Fibroblast of pulmonary artery (primary cell): ENCODE data around the gene ZCCHC24.

Experiments used
- DNase-seq: peaks from one replicate; pipeline ENCODE4 v3.0.0-alpha.2; 2010; ENCODE audit warnings: low read depth
- H3K4me3 ChIP-seq: replicated peaks from 2 replicates; pipeline ENCODE4 v1.5.1; 2011; ENCODE audit warnings: low read depth, mild to moderate bottlenecking, control low read depth, low read length, moderate library complexity
- TF ChIP-seq, protein P1 (sequence below): IDR thresholded peaks from 2 replicates; pipeline ENCODE4 v1.5.1; 2011; ENCODE audit warnings: mild to moderate bottlenecking, control low read depth, low read length, inconsistent platforms; ENCODE audit errors: missing control alignments

ZCCHC24 gene

DNA sequence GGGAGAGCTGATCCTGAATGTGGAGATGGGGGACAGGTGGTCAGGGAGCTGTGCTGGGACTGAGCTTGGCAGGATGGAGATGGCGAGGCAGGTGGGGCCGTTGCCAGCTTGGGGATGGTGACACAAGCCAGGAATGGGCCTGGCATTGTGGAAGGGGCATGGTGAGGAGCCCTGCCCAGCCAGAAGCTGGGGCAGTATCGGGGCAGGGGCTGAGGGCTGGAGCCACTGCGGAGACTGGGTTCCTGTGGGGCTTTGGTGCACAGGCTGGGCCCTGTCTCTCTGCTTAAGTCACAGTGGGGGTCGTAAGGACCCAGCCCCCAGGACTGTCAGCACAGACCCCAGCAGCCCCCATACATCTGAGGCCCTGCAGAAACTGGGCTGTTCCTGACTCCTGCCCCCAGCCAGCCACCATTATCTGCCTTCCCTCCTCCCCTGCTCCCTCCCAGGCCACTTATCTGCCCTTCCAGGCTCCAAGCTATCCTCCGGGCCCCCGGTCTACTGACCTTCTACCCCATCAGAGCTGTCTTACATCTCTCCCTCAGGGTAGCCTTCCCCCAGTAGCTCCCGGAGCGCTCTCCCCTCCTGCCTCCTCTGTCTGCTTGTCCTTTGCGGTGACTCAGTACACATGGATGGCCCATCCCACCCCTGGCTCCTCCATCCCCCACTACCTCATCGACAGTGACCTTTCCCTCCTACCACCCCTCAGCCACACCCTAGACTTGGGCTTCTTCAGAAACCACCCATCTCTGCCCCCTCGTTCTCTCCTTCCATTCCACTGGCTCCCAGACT is 54.0 kb downstream of the ZCCHC24 start:
- TF ChIP-seq, protein P1, sequence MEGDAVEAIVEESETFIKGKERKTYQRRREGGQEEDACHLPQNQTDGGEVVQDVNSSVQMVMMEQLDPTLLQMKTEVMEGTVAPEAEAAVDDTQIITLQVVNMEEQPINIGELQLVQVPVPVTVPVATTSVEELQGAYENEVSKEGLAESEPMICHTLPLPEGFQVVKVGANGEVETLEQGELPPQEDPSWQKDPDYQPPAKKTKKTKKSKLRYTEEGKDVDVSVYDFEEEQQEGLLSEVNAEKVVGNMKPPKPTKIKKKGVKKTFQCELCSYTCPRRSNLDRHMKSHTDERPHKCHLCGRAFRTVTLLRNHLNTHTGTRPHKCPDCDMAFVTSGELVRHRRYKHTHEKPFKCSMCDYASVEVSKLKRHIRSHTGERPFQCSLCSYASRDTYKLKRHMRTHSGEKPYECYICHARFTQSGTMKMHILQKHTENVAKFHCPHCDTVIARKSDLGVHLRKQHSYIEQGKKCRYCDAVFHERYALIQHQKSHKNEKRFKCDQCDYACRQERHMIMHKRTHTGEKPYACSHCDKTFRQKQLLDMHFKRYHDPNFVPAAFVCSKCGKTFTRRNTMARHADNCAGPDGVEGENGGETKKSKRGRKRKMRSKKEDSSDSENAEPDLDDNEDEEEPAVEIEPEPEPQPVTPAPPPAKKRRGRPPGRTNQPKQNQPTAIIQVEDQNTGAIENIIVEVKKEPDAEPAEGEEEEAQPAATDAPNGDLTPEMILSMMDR: no peak
- DNase-seq: no peak
- no peak overlapping the region for H3K4me3 ChIP-seq

DNA sequence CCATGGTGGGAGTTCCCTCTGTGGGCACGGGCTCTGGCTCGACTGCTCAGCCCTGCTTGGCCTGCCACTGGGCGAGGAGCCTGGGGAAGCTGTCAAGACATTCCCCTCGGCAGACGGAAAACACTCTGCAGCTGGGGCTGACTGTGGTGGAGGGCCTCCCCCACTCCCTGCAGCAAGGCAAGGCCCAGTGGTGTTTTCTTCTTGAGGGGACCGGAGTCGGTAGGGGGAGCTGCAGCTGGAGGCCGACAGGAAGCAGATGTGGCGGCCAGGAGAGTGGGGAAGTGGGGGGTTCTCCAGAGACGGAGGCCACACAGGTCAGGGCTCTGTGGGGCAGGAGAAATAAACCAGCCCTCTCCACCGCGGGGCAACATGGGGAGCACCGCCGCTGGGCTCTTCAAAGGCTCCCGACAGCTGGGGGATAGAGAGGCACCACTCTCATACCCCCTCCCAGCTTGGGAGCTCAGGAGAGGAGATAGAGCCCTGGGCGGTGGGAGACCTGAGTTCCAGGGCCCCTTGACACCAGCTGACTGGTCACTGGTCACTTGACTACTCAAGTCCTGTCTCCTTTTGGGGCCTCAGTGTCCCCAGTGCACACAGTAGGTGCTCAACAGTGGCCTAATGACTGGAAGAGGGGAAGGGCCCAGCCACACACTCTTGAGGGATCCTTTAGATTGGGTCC is 54.7 kb downstream of the ZCCHC24 start:
- DNase-seq: no peak
- TF ChIP-seq, protein P1: no peak
- no peak overlapping the region for H3K4me3 ChIP-seq

DNA sequence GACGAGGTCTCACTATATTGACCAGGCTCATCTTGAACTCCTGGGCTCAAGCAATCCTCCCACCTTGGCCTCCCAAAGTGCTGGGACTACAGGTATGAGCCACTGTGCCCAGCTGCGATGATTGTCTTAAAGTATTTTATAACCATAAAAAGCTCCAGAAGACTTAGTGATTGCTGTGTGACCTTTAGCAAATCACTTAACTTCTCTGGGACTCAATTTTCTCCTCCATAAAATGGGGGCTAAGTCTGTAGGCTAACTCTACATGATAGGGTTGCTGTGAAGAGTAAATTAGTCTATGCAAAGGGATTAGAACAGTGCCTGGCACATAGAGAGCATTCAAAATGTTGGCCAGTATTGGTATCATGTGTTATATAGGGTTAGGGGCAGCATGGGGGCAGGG is 55.4 kb downstream of the ZCCHC24 start:
- H3K4me3 ChIP-seq: no peak overlapping the region
- DNase-seq: no peak
- TF ChIP-seq, protein P1: no peak

DNA sequence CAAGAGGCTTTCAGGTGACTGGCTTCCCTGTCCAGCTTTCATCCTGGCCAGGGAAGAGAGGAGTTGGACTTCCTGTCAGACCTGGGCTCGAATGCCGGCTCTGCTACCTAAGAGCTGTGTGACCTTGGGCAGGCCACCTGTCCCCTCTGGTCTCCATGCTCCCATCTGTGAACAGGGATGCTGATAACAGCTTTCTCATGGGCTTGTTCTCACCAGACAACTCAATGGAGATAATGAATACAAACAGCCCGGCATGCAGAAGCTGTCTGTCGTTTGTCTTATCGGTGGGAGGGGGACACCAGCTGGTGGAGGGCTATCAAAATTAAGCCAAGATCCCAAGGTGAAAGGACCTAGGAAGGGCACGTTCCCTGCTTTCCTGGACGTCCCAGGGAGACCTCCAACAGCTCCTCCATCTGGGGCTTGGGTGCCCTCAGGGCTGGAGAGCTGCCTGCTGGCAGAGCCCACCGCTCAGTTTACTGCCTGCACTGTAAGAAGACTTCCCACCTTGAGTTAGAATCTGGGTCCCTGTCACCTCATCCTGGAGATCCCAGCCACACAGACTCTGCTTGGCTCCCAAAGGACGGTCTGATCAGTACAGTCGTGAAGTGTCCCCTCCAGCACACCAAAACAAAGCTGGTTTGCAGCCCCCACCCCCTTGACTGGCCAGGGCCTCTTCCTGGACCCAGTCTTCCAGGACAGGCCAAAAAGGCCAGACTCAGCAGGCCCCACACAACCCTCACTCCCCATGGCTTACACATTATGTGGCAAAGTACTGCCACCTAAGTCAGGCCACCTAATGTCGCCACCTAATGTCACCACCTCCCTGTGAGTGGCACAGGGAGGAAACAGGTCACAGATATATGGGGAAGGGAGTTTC is 57.2 kb downstream of the ZCCHC24 start:
- no peak for DNase-seq
- TF ChIP-seq, protein P1: no peak
- no peak overlapping the region for H3K4me3 ChIP-seq

DNA sequence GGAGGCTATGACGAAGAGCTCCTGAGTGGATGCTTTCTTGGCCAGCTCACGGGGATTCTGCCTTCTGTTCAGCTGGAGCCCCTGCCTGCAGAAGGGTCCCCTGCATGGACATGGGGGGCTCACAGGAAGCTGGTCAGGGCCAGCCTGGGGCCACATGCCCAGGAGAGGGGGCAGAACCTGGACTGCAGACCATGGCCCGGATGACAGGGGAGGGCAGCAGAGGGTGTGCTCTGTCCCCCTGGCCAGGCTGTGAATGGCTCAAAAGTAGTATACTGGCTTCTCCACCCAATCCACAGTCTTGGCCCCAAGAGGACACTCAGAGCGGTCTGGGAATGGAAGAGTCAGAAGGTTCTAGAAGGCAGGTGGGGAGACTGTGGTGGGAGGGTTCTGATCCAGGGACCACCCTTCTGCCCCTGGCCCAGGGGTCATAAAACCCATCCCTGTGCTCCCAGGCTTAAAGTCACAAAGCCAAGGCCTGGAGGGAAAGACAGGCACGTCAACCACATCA is 57.9 kb downstream of the ZCCHC24 start:
- no peak for DNase-seq
- no peak overlapping the region for H3K4me3 ChIP-seq
- TF ChIP-seq, protein P1: no peak

DNA sequence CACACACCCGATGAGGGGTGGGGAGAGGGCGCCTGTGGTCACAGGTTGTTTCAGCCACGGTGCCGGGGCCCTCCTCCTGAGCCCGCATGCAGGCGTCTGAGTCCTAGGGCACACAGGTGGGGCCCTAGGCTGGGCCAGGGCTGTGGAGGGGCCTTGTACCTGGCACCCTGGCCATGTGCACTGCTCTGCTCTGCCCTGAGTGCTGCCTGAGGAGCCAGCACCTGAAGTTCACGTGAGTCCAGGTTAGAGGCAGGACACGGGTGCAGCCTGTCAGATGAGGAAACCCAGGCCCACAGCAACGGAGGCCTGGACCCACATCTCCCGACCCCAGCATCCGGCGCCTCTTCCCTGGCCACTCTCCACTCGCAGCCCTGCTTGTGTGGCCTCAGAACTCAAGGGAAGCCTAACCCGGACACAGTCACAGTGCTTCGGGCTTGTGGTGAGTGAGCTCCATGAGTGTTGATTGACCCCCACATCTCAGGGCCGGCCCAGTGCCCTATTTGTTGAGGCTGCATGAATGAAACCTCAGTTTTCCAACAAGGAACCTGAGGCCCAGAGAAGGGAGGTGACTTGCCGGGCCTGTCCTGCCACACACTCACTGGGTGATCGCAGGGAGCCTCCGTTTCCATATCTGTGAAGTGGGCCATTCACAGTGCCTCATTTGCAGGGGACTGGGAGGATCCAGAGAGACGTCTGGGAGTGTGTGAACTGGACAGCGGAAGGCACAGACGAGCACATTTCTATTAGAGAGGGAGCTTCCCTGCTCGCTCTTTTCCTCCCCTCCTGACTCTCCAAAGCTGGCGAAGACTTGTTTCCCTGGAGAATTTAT is 58.6 kb downstream of the ZCCHC24 start:
- TF ChIP-seq, protein P1: no peak
- DNase-seq: no peak
- H3K4me3 ChIP-seq: no peak overlapping the region
